IPS-NIHi7 (cell line): ENCODE data around the gene GTPBP4.
"Not testable (repeated sequence)": the region's sequence is repeated elsewhere in the genome, so short reads cannot be mapped to it uniquely, and the experiment has no call there.

ENCODE experiments used
- DNase-seq: peaks from one replicate; pipeline ENCODE4 v3.0.0; 2012; ENCODE audit warnings: mixed read lengths; ENCODE audit errors: extremely low spot score

Gene GTPBP4

DNA sequence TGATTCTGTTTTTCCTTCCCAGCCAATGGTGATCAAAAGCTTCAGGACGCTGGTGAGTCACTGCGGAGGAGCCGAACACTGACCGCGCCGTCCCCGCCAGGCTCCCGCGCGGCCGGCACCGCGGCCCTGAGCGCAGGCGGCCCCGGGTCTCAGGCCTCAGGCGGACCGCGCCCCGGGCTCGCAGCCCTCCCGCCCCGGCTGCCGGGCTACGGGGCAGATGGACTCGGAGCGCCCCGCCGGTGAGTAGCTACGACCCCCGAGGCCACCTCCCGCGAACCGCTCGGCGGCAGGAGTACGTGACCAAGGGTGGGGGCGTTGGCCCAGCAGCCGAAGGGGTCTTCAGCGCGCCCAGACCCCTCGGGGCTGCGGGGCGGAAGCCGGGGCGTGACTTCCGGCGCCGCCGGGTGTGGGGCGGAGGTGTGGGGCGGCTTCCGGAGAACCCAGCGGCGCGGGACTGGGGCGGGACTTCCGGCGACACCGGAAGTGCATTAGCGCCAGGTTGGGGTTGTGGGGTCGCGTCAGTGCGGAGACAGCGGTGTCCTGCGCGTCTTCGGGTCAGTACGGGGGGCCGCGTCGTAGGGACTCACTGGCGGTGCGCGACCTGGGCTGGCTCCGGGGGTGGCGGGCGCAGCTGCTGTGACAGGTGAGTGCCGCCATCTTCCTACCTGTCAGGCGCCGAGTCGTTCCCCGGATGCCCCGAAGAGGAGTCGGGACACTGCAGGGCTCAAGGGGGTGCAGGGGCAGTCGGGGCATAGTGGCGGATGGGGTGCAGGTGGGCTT, 68.3 kb downstream of the GTPBP4 start, which contains the start of gene WDR37:
Gene WDR37 (plus strand): TSS at position 60 of the 780 bp plus-strand sequence. CDS start 15,771 bp downstream, outside the sequence.
- peak; percentile 94 for DNase-seq

- DNase-seq = no peak
Observed at GRCh38 chr10:1057106-1057657, 68.9 kb downstream of the GTPBP4 start.

DNA sequence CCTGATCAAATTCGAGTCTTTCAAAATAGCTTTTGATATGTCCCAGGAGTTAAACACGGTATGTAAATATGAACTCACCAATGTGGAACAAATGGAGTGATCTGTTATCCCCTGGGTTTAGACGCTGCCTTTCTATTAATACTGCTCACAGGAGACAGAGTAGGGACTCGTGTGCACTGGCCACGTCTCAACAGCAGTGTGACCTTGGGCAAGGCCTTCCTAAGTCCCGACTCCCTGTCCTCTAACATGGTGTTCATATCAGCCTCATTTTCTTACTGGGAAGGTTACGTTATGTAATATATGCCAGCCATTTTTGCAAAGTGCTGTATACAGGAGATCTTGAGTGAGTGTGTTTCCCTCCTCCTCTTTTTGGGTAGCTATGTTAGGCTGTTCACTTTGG, 69.8 kb downstream of the GTPBP4 start:
- no peak for DNase-seq

GRCh38 chr10:1059902-1060301, 71.7 kb downstream of the GTPBP4 start:
- DNase-seq = no peak

- no peak for DNase-seq
Observed at GRCh38 chr10:1061930-1062774, 73.9 kb downstream of the GTPBP4 start.

GRCh38 chr10:1063232-1063865, 75.1 kb downstream of the GTPBP4 start:
- no peak for DNase-seq

DNA sequence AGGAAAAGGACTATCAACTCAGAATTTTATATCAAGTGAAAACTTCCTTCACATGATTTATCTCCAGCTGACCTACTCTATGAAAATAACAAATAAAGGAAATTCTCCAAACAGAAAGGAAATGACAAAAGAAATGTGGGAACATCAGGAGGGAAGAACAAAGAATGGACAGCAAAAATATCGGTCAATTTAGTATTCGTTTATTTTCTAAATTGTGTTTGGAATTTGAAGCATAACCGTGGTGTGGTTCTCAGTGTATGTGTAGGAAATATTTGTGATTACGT, 76.7 kb downstream of the GTPBP4 start:
- no peak for DNase-seq

DNA sequence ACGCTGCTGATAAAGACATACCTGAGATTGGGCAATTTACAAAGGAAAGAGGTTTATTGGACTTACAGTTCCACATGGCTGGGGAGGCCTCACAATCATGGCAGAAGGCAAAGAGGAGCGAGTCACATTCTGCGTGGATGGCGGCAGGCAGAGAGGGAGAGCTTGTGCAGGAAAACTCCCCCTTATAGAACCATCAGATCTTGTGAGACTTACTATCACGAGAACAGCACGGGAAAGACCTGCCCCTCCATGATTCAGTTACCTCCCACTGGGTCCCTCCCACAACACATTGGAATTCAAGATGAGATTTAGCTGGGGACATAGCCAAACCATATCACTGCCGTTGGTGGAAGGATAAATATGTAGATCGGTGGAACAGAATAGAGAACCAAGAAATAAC, 78.5 kb downstream of the GTPBP4 start:
- not testable (repeated sequence) for DNase-seq

- DNase-seq = no peak
Observed at GRCh38 chr10:1068380-1069361, 80.4 kb downstream of the GTPBP4 start.
